HG03139 (cell line): ENCODE measurements around the gene TBX10.
"Not testable (repeated sequence)": the region's sequence is repeated elsewhere in the genome, so short reads cannot be mapped to it uniquely, and the experiment has no call there.

Experiments used
- ATAC-seq: cut with Tn5 transposase; IDR thresholded peaks from one replicate; pipeline ENCODE4 v1.9.1; 2021; ENCODE audit not compliant: unreplicated experiment

The TBX10 gene

GRCh38 chr11:67639438-67639859, at the start of gene TBX10:
Gene TBX10, minus strand, starts transcription at chr11:67639763. Its CDS starts 291 bp downstream, at chr11:67639472.
- no peak for ATAC-seq

GRCh38 chr11:67689178-67689577, 49.6 kb upstream of the TBX10 start:
- no peak for ATAC-seq

- ATAC-seq = no peak
These were observed 48.4 kb upstream of the TBX10 start for GRCh38 chr11:67687986-67688385.

GRCh38 chr11:67685641-67686332, 46.2 kb upstream of the TBX10 start:
- not testable (repeated sequence) for ATAC-seq

- ATAC-seq = not testable (repeated sequence)
These were observed 42.8 kb upstream of the TBX10 start for GRCh38 chr11:67682126-67683034.

GRCh38 chr11:67680696-67681470, 41.3 kb upstream of the TBX10 start:
- ATAC-seq = no peak

- no peak for ATAC-seq
These were observed 35.6 kb upstream of the TBX10 start for GRCh38 chr11:67675058-67675747.

- ATAC-seq = no peak
These were observed 34.9 kb upstream of the TBX10 start, which contains the start of gene ALDH3B2 for GRCh38 chr11:67674442-67674871. Gene ALDH3B2, minus strand, starts transcription at chr11:67674623. Its CDS starts 7,688 bp downstream, at chr11:67666935.

- no peak for ATAC-seq
These were observed 34.3 kb upstream of the TBX10 start for GRCh38 chr11:67673902-67674301.

GRCh38 chr11:67673358-67673757, 33.8 kb upstream of the TBX10 start:
- ATAC-seq = no peak

- no peak for ATAC-seq
These were observed 31.6 kb upstream of the TBX10 start for GRCh38 chr11:67671211-67671520.

- no peak for ATAC-seq
These were observed 31.0 kb upstream of the TBX10 start for GRCh38 chr11:67670316-67671210.

GRCh38 chr11:67668192-67668551, 28.6 kb upstream of the TBX10 start:
- no peak for ATAC-seq

- no peak for ATAC-seq
These were observed 28.1 kb upstream of the TBX10 start for GRCh38 chr11:67667490-67668191.

GRCh38 chr11:67666676-67667489, 27.3 kb upstream of the TBX10 start:
- ATAC-seq = no peak

GRCh38 chr11:67666303-67666645, 26.7 kb upstream of the TBX10 start:
- ATAC-seq = no peak

GRCh38 chr11:67665541-67666302, 26.2 kb upstream of the TBX10 start:
- ATAC-seq = no peak
